CD4-positive, alpha-beta T cell treated with Interleukin-17A for 4 hours (primary cell): ENCODE data around the gene PSMD13.

Source experiments
- DNase-seq: peaks from one replicate; pipeline ENCODE4 v3.0.0-alpha.2; 2020; ENCODE audit warnings: mixed read lengths

Gene PSMD13

DNA sequence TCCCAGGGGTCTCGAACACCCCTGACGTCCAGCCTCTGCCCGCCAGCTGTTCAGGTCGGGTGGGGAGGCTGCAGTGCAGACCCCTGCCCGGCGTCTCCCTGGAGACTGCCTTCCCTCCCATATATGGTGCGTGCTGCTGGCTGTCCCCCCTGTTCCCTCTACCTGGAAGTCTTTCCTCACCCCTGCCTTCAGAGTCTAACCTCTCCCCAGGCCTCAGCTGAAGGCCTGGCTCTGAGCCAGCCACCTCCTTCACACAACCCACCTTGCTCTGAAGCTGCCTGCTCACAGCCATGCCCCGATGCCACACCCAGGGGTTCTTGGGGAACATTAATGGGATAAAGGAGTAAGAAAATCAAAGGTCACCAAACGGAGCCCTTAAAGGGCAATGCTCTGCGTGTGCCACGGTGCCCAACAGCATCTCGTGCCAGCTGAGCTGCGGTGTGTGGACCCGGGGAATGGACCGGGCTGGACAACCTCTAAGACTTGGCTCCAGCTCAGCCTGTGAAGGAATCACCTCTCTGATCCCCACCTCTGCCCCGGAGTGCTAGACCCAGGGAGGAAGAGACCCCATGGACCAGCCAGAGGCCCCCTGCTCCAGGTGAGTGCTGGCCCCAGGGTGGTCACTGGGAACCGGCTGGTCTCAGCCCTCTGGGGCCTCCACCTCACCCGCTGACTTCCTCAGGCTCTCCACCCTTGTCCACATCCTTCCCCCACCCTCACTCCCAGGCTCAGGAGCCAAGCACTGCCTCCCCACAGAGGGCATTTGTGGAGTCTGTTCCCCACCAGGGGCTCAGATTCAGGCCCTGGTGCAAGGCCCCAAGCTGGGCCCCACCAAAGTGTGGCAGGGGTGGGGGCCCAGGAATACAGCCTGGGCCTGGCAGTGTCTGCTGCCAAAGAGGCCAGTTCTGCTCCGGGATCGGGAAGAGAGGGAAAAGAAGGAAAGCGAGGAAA is 41.5 kb downstream of the PSMD13 start, which contains the start of gene NLRP6:
NLRP6 (plus strand) TSS at position 407 of the 951 bp plus-strand sequence; CDS start at position 570, 163 bp downstream.
- no peak for DNase-seq

- DNase-seq = peak; percentile 51
These were observed 42.5 kb downstream of the PSMD13 start for GRCh38 chr11:279040-279965.

GRCh38 chr11:279966-280705 is 43.4 kb downstream of the PSMD13 start:
- DNase-seq = peak; percentile 68

- DNase-seq = peak; percentile 60
These were observed 44.1 kb downstream of the PSMD13 start for GRCh38 chr11:280706-281485.

- DNase-seq = no peak
These were observed 44.8 kb downstream of the PSMD13 start for GRCh38 chr11:281486-282161.

DNA sequence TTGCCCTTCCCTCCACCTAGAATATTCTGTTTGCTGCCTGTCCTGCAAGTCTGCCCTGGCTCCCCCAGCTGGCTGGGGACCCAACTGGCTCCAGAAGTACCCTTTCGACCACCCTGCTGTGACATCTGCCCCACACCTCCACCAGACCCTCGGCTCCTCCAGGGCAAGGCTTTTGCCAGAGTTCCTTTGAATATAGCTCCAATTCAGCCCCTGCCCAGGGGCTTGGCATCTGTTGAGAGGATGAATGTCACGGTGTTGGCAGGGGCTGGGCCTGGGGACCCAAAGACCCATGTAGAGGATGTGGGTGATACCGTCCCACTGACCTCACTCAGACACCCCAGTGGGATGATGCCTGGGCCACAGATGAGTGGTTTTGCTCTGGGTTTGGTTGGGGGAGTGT is 45.4 kb downstream of the PSMD13 start:
- DNase-seq = no peak

- no peak for DNase-seq
These were observed 46.0 kb downstream of the PSMD13 start for GRCh38 chr11:282630-283360.

- DNase-seq = no peak
These were observed 46.8 kb downstream of the PSMD13 start for GRCh38 chr11:283405-284104.

- DNase-seq = no peak
These were observed 47.6 kb downstream of the PSMD13 start for GRCh38 chr11:284105-285020.

DNA sequence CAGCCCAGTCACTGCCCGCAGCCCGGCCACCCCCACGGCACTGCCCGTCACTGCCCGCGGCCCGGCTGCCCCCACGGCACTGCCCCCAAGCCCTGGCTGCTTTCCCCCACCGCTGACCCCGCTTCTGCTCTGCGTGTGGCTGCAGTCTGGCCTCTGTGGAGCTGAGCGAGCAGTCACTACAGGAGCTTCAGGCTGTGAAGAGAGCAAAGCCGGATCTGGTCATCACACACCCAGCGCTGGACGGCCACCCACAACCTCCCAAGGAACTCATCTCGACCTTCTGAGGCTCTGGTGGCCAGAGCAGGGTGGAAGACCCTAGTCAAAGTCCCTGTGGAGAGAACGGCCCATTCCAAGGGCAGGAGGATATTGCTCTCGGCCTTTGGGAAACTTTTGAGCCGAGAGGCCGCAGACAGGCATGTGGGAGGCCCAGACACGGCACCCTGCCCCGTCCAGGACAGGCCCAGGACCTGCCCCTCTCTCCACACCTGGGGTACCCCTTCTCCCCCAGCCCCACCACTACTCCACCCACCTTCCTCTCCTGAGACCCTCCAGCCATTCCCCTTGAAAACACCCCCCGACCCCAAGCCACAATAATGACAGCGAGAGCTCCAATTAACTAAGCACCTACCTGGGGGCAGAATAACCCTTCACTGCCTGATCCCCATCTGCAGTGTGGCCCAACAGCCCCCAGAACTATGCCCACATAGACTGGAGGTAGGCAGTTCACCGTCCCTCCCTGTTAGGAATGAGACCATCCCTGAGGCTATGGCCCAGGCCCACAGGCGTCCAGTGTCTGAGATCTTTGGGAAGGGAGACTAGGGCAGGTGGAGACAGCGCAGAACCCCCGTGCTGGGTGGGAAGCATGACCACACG is 48.5 kb downstream of the PSMD13 start:
- no peak for DNase-seq

- no peak for DNase-seq
These were observed 49.1 kb downstream of the PSMD13 start for GRCh38 chr11:285894-286220.

DNA sequence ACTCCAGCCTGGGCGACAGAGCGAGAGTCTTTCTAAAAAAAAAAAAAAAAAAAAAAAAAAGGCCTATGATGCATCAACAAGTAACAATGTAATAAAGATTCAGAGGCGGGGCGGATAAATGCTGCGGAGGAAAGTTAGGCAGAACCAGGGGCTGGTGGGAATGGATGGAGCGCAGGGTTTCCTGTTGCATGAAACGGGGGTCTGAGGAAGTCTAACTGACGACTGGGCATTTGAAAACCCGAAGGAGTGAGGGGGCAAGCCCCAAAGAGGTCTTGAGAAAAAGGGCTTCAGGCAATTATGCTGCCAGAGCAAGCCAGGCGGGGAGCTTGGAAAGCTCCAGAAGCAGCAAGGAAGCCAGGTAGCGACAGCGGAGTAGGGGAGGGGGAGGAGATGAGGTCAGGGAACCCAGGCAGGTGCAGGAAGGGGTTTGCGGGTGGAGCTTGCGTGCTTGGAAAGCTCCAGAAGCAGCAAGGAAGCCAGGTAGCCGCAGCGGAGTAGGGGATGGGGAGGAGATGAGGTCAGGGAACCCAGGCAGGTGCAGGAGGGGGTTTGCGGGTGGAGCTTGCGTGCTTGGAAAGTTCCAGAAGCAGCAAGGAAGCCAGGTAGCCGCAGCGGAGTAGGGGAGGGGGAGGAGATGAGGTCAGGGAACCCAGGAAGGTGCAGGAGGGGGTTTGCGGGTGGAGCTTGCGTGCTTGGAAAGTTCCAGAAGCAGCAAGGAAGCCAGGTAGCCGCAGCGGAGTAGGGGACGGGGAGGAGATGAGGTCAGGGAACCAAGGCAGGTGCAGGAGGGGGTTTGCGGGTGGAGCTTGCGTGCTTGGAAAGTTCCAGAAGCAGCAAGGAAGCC is 50.4 kb downstream of the PSMD13 start:
- DNase-seq = peak; percentile 84

DNA sequence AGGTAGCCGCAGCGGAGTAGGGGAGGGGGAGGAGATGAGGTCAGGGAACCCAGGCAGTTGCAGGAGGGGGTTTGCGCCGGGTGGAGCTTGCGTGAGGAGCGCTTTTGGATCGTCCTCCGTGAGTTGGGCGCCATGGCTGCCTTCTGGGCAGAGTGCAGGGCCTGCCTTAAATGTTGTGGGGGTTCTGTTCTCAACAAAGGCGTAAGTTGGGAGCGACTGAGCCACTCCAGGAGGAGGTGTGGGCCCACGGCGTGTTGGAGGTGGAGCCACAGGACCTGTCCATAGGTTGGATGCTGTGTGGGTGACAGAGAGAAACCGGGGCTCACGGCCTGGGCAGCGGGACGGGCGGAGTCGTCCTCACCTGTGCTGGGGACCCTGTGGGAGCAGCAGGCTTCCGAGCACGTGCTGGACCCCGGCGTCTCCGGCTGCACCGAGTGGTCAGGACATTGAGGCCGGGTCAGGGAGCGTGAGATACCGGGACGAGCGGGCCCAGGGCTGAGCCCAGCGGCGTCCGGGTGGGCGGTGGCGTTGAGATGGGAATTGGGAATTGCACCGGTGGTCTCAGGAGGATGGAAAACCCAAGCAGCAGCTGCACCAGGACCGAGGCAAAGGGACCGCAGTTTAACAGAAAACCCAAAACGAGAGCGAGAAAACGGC is 51.2 kb downstream of the PSMD13 start:
- DNase-seq = peak; percentile 78

DNA sequence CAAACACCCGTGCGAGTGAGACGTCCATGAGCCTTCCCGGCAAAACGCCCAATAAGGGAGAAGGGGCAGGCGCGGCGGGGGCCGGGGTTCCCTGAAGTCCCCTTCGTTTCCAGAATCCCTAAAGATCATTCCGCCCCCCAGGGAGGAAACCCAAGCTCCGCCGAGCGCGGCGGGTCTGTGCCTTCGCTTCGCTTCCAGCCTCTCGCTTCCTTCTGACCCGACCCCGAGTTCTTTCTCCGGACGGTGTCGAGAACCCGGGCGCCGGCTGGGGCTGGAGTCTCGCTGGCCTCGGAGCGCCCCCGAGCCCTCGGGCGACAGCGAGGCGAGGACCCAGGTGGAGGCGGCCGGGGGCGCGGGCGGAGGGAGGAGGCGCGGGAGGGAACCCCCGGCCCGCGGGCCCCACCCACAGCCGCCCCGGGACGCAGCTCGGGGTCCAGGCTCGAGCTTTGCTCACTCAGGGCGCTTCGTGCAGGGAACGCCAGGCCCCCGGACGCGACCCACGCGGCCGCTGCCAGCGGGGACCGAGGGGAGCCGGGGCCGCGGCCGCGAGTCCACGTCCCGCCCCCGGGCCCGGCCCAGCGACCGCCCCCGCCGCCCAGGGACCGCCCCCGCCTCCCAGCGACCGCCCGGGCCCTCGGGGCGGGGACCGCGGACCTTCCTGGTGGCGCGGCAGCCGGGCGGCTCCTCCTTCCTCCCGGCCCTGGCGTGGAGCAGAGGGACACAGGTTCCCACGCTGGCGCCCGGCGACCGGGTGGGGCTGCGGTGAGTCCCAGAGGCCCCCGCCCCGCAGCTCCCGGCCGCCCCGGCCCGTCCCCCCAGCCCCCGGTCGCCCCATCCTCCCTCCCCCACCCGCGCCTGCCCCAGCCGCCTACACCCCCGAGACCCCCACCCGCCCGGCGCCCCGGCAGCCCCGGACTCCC is 52.0 kb downstream of the PSMD13 start, which contains the start of gene PGGHG:
PGGHG (plus strand) TSS at position 649 of the 920 bp plus-strand sequence. CDS start 691 bp downstream, outside the sequence.
- DNase-seq = peak; percentile 78

DNA sequence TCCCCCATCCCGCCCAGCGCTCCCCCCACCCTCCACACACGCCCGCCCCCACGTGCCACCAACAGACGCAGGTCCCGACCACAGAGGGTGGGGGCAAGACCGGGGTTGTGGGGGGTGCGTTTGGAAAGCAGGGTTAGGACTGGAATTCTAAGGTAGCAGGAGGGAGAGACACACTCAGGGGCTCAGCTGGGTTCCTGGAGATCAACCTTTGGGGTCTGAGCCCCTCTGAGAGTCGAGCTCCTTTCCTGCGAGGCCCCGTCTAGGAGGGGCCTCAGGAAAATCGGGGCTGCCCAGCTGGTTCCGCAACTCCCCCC is 52.6 kb downstream of the PSMD13 start:
- DNase-seq = peak; percentile 52
